HG03342 (cell line): ENCODE measurements around the gene LSMEM2.
A peak's percentile ranks its signal among the peaks of the same experiment; 100 is the strongest.
"Not testable (repeated sequence)": the region's sequence is repeated elsewhere in the genome, so short reads cannot be mapped to it uniquely, and the experiment has no call there.

Source experiments
- ATAC-seq: cut with Tn5 transposase; IDR thresholded peaks from one replicate; pipeline ENCODE4 v1.9.1; 2021; ENCODE audit warnings: mild to moderate bottlenecking, moderate library complexity; ENCODE audit not compliant: unreplicated experiment

LSMEM2 gene

DNA sequence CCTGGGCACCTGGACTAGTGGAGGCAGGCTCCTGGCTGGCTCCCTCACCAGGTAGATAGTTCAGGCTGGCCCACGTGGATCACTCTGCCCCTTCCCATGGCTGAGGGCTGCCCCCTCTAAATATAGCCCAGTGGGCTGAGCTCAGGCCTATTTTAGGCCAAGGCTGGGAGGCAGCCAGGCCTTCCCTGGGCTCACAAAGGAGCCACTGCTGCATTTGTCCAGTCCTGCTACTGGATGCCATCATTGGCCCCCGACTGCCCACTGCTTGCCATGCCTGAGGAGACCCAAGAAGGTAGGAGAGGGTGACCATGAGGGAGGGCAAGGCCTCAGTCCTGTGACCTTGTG is at the start of gene LSMEM2:
Gene LSMEM2 (plus strand): TSS at position 208 of the 345 bp plus-strand sequence. CDS start 27 bp downstream, at position 235.
- ATAC-seq = no peak

DNA sequence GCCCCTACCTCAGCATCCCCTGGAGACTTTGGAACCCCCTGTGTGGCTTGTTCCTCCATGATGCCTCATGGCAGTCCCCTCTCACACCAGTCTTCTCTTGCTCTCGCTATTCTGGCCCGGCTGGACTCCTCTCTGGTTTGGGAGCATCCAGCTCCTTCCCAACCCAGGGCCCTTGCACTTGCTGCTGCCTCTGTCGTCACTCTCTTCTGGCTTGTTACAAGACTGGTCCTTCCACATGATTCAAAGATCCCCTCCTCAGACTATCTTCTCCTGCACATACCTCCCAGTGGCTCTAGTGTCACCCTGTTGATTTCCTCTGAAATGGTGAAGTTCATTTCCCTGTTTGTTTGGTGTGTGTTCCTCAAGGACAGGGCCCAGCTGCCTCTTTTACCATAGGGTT is 49.4 kb upstream of the LSMEM2 start:
- ATAC-seq = no peak

DNA sequence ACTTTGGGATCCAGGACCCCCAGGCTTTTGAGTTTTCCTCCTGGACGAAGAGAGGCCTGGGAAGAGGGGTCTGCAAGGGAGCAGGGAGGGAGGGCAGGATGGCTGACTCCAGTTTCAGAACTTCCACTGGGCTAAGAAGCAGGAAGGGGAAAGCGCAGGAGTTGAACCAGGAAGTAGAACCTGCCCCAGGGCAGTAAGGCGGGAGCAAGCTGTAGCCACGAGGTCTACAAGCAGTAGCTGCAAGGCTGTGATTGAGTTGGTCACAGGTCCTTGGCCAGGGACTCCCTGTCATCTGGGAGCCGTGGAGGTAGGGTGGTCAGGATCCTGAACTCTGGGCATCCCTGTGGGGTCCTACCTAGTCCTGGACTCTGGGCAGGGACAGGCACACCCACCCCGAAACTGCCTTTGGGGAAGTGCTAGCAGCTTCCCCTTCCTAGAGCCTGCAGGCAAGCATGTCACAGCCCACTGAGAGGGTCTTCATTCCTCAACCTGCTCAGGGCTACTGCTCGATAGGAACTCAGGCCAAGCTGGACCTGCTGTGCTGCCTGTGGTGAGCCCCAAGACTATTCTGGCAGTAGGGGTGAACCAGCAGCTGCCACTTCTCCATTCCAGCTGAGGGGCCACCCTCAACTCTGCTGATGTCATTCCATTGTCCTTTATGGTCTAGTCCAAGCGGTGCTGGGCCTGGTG is 48.6 kb upstream of the LSMEM2 start:
- no peak for ATAC-seq

DNA sequence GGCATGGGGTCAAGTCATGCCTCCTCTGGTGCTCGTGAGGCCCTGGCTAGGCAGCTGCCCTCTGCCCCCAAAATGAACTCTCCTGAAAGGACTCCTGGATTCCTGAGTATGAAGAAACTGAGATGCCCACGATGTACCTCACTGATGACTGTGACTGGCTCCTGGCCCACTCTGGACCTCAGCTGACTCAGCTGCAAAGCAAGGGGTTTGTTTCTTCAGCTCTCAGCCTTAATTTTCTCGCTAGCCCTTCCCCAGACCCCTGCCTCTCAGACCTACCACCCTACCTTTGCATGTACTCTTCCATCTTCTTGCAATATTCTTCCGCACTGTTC is 48.1 kb upstream of the LSMEM2 start:
- no peak for ATAC-seq

DNA sequence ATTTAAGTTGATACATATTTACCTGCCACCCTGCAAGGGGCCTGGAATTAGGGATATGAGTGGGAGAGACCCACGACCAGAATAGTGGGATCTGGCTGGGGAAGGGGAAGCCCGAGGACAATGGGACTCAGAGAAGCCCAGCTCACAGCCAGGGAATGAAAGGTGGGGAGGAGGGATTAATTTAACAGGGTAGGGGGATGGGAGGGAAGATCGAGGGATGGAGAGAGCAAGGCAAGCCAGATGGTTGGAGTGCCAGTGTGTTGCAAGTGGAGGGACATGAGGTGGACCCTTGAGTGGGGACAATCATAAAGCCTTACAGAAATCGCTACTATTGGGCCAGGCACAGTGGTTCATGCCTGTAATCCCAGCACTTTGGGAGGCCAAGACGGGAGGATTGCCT is 47.3 kb upstream of the LSMEM2 start:
- ATAC-seq = no peak

GRCh38 chr3:50232303-50232702 is 46.6 kb upstream of the LSMEM2 start:
- no peak for ATAC-seq

DNA sequence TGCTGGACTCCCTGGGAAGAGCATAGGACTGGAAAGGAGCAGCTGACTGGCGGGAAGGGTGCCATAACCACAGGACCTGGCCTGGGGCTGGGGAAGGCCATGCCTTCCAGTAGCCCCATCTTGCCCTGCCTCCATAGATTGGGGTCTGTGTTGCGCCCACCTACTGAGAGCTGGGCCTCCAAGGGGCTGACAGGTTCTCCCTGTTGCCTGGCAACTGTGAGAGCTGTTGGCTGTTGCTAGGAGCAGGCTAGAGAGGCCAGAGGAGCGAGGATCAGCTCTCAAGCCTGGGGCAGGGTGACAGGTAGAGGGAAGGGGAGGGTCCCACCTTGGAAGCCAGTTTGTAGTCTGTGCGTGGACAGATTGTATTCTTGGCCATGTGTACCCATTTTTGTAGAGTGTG is 45.7 kb upstream of the LSMEM2 start:
- no peak for ATAC-seq

DNA sequence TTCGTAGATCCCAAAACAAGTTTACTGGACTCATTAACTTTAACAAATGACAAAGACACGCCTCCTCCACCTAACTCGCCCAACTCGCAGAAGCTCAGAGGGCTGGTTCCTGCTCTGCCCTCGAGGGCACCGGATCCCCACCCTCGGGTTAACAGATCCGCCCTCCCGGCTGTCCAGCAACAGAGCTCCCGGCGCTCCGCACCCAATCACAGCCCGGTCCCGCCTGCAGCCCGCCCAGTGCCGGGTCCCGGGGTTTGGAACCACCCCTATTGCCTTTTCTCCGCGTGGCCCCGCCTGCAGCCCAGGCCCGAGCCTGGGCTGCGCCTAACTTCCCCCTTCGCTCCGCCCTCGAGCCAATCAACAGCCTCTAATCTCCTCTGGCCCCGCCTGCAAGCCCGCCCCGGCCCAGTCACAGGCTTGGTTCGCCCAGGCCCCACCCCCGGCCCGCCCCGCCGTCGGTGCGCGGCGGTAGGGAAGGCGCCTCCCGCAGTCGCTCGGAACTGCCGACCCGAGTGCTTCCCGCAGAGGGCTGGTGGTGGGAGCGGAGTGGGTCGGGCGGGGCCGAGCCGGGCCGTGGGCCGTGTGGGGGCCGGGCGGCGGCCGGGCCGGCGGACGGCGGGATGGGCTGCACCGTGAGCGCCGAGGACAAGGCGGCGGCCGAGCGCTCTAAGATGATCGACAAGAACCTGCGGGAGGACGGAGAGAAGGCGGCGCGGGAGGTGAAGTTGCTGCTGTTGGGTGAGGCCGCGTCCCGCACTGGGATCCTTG is 43.0 kb upstream of the LSMEM2 start, which contains the start of gene GNAI2:
Gene GNAI2 (plus strand): TSS at position 489 of the 768 bp plus-strand sequence. CDS start 132 bp downstream, at position 621.
- ATAC-seq = peak; percentile 91

DNA sequence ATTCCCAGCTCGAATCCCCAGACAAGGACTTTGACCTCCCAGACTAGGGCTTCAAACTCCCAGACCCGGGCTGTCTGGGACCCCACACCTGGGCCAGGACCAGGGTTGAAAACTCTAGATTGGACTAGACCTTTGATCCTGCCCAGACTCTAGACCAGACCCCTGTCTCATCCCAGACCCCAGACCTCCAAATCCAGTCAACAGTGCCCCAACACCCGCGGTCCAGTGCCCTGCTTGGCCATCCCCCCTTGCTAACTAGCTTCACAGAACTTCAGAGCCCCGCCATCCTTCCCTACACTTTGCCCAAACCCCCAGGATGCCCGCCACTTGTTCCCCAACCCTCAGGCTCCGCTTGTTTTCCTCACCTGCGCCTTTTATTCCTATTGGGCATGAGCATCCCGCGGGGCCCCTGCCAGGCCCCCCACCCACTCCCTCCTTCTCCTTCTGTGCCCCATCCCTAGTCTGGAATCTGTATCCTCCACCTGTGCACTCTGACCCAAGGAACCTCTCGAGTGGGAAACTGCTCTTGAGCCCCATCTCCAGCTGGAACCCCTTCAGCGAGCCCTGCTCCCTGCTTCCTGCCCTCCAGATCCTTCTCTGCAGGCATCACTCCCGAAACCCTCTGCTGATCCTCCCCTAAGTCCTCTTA is 42.3 kb upstream of the LSMEM2 start:
- no peak for ATAC-seq

DNA sequence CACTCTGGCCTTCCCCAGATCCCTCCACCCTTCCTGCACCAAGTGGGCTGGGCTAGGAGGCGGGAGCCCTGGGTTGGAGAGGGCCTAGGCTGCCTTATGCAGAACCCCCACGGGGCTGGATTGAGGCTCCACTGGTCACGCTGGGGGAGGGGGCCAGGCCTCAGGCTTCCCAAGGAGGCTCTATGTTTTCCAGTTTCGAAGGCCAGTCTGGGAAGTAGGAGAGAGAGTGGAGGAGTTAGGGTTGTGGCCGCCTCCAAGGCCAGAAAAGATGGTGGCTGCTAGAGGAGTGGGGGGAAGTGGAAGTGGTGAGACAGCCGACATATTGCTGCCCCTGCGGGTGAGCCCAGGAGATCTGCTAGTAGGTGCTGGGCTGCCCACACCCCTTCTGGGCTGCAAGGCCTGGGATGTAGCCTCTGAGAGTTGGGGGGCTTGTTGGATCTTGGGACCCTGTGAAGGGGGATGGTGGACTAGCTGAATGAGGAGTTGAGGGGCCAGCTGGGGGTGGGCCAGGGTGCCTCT is 41.7 kb upstream of the LSMEM2 start:
- no peak for ATAC-seq

GRCh38 chr3:50237754-50238548 is 40.9 kb upstream of the LSMEM2 start:
- peak; percentile 27 for ATAC-seq

- no peak for ATAC-seq
Measured at GRCh38 chr3:50238549-50239026, 40.3 kb upstream of the LSMEM2 start.

DNA sequence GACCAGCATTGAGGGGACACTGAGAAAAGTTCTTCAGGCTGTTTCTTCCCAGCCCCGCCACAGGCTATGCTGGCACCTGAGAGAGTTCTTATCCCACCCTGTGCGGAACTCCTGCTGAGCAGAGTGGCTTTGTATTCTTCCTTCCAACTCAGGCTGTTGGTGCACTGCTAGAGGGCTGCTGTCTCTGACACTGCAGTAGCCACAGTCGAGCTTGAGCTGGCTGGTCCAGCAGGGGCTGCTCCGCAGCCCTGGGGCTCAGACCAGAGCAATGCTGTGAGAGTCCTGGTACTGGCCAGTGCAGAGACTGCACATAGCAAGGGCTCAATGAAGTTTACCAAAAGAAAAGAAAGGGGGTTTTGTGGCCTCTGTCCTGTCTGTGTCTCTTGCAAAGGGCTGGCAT is 39.2 kb upstream of the LSMEM2 start:
- no peak for ATAC-seq

DNA sequence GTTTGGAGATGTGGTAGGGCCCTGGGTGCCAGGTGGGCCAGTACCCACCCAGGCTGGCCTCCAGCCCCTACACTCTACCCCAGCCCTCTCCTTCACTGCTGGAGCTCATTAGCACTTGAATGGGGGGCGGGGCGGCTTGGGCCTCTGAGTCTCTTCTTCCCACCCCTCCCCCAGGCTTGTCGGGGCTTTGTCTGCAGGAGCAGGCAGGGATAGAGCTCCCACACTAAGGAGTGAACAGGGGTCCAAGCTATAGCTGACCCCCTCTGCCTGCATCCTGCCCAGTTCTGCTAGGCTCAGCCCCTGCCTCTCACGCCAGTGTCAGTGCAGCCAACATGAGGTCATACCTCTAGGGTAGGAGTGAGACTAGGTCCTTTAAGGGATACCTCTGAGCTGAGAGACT is 37.7 kb upstream of the LSMEM2 start:
- ATAC-seq = no peak

DNA sequence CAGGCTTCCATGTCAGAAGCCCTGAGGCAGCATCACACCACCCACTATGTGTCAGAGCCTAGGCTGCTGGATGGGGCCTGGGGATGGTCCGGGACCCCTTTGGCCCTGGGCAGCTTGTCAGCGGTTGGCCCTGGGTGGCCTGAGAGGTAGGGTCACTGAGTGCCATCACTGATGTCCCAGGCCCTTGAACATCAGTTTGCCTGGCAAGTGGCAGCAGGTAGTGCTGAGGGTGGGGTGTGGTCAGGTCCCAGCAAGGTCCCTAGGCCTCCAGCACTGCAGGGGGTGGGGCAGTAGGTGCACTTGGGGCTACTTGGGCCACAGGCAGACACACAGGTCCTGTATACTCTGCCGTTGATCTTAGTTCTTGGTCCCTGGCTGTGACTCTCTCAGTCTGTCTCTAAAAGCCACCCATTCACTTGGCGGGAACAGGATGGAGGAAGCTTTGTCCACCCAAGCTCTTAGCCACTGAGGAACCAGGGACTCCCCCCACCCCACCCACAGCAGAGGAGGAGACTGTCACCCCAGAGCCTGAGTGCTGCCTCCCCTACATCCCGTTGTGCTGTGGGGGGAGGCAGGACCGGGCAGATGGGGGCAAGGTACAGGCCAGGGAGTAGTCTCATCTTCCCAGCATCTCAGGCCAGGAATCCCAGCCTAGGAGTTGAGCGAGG is 37.0 kb upstream of the LSMEM2 start:
- ATAC-seq = no peak

- no peak for ATAC-seq
Measured at GRCh38 chr3:50242381-50242770, 36.5 kb upstream of the LSMEM2 start.

- ATAC-seq = no peak
Measured at GRCh38 chr3:50242851-50243542, 35.9 kb upstream of the LSMEM2 start.

DNA sequence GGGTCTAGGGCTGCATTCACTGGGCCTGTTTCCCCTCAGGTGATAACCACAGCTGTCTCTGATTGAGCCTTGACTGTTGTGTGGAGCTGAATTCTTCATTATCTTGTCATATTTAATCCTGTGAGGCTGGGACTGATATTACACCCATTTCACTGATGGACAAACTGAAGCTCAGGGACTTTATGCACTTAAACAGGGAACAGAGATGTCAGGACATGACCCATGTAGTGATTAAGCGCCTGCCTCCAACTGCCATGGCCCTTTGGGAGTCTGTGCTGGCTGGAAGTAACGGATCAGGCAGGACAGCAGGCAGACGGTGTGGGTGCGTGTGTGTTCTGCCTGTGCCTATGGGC is 35.4 kb upstream of the LSMEM2 start:
- no peak for ATAC-seq

GRCh38 chr3:50244813-50245212 is 34.1 kb upstream of the LSMEM2 start:
- ATAC-seq = not testable (repeated sequence)

DNA sequence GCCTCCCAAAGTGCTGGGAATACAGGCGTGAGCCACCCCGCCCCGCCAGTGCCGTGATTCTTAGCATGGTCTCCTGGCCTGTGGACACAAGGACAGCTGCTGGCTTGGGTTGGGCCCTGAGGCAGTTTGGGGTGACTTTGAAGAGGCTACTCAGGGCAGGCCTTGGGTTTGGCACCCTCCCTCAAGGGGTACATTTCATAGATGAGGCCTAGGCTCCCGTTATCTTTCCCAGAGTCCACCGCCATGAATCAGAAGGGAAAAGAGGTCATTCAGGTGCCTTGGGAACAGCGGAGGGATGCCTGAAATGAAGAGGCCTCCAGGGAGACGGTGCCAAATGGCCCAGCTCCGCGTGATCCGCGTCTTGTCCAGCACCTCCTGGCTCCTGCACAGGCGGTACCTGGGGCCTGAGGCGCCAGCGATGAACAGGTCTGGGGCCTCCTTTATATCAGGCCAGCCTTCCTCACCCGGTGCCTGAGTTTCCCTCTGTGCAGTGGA is 33.6 kb upstream of the LSMEM2 start:
- ATAC-seq = no peak
